Measurements from ENCODE around the gene GOLGA6L2. TPM values are rescaled to one million over a fixed set of nuclear protein-coding genes. Genes with fewer than 3 reads are reported as not detected.

Gene GOLGA6L2
- total RNA-seq, 4 donors from 2014 or later, result not detected

DNA sequence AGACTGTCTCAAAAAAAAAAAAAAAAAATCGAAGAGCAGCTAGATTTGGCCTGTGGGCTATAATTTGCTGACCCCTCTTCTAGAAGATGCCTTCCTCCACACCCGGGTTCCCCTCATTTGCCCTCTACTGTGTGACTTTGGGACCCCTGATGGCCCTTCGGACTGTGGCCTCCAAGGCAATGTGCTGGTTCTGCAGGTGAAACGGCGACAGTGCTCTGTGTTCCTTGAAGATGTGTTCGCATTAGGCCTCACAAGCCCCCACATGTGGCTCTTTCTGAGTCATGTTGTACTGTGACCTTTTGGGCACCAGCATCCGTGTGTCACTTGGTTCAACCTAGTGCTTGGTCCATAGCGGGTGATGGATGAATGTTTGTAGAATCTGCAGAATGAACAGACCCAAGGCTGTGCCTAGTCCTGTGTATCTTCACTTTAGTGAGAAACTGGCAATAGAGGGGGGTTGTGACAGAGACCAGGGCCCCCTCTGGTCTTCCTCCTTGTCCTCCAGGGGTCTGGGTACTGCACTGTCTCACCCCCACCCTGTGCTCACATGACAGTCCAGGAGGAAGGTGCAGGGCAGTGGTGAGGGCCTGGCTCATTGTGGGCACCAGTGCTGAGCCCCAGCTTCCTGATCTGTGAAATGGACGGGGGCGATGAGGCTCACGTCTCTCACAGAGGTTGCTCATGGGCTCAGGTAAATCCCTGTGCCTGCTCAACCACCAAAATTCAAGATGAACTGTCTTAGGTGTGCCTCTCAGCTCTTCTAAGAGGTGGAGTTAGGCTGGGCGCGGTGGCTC is 22.7 kb downstream of the GOLGA6L2 start:
- H3K9me3 ChIP-seq, result no peaks in the 10 kb centered on the region
- no peaks in the 10 kb centered on the region for H3K4me1 ChIP-seq
- H3K36me3 ChIP-seq, result no peaks in the 10 kb centered on the region
- no peak overlapping the region for H3K27ac ChIP-seq
- no peaks in the 10 kb centered on the region for H3K27me3 ChIP-seq
- no peak overlapping the region for H3K4me3 ChIP-seq
- TF ChIP-seq, protein P1, sequence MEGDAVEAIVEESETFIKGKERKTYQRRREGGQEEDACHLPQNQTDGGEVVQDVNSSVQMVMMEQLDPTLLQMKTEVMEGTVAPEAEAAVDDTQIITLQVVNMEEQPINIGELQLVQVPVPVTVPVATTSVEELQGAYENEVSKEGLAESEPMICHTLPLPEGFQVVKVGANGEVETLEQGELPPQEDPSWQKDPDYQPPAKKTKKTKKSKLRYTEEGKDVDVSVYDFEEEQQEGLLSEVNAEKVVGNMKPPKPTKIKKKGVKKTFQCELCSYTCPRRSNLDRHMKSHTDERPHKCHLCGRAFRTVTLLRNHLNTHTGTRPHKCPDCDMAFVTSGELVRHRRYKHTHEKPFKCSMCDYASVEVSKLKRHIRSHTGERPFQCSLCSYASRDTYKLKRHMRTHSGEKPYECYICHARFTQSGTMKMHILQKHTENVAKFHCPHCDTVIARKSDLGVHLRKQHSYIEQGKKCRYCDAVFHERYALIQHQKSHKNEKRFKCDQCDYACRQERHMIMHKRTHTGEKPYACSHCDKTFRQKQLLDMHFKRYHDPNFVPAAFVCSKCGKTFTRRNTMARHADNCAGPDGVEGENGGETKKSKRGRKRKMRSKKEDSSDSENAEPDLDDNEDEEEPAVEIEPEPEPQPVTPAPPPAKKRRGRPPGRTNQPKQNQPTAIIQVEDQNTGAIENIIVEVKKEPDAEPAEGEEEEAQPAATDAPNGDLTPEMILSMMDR (IDR thresholded peaks at IDR 0.05), result no peak
- no peak for TF ChIP-seq POLR2A (IDR thresholded peaks at IDR 0.05)
- DNase-seq, result no peak

DNA sequence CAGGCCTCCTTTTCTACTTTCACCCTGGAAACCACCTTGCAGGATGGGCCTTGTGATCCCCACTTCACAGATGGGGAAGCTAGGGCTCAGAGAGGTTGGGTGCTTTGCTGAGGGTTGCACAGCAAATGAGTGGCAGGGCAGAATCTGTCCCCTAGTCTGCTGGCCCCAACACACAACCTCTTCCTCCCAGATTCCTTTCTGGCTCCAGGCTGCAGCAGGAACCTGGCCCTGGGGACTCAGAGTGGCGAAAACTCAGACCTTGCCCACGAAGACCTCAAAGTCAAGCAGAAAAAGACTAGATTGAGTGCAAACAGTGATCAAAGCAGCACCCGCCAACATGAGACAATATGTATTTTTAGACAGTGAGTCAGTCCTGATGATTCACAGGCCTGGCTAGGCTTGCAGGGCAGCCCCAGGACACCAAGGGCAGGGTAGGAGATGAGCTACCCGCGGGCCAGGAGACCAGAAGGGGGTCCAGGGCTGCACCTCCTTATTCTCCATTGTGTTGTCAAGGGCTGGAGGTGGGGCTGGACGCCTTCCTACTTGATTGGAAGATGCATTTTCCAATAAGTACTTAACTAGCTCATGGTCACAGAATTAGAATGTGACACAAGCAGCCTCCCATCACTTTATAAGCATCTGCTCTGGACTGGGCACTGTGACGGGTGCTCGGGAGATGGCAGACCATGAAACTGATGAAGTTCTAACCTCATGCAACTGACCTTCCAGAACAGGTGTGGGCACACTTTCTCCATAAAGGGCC is 23.9 kb downstream of the GOLGA6L2 start:
- H3K27me3 ChIP-seq, result no peaks in the 10 kb centered on the region
- no peaks in the 10 kb centered on the region for H3K9me3 ChIP-seq
- H3K27ac ChIP-seq, result no peak overlapping the region
- TF ChIP-seq, protein P1 (IDR thresholded peaks at IDR 0.05), result no peak
- TF ChIP-seq POLR2A (IDR thresholded peaks at IDR 0.05), result no peak
- H3K4me3 ChIP-seq, result no peak overlapping the region
- peak in 1 of 3 donors; percentile 15 for DNase-seq
- no peaks in the 10 kb centered on the region for H3K36me3 ChIP-seq
- no peaks in the 10 kb centered on the region for H3K4me1 ChIP-seq

DNA sequence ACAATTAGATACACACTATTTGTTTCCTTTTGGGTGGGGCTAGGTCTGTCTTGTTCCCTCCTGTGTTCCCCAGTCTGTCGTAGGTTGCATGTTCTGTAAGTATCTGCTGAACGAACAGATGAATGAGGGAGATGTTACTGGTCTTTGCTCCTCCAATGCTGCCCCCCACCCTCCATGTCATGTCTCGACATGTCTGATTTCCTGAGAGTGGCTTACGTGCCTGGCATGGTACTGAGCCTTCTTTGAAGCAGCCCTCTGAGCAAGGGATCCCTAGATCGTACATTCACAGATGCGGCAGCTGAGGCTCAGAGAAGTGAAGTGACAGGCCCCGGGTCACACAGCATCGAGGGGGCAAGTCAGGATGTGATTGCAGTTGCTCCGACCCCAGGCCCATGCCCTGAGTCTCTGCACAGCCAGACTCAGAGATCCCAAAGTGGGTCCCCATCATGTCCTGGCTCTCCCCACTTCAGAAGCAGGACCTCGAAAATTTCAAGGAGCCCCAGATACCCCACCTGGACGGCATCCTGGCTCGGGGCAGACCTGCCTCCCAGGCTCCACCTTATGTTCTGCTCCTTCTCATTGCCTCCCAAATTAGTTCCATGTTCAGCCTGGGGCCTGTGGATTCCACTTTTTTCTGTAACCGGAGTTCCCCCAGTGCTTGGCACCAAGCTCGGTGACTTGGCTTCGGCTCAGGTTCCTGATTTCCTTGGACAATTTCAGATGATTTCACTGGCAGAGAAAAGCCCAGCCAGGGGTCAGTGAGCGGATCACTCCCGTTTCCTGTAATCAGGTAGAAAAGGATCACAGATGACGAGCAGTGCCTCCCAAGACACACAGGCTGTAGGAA is 24.7 kb downstream of the GOLGA6L2 start:
- H3K9me3 ChIP-seq, result no peaks in the 10 kb centered on the region
- peak in 1 of 3 donors; percentile 21 for DNase-seq
- H3K27ac ChIP-seq, result no peak overlapping the region
- no peaks in the 10 kb centered on the region for H3K36me3 ChIP-seq
- H3K27me3 ChIP-seq, result no peaks in the 10 kb centered on the region
- H3K4me1 ChIP-seq, result no peaks in the 10 kb centered on the region
- no peak overlapping the region for H3K4me3 ChIP-seq
- TF ChIP-seq, protein P1 (IDR thresholded peaks at IDR 0.05), result no peak
- no peak for TF ChIP-seq POLR2A (IDR thresholded peaks at IDR 0.05)

DNA sequence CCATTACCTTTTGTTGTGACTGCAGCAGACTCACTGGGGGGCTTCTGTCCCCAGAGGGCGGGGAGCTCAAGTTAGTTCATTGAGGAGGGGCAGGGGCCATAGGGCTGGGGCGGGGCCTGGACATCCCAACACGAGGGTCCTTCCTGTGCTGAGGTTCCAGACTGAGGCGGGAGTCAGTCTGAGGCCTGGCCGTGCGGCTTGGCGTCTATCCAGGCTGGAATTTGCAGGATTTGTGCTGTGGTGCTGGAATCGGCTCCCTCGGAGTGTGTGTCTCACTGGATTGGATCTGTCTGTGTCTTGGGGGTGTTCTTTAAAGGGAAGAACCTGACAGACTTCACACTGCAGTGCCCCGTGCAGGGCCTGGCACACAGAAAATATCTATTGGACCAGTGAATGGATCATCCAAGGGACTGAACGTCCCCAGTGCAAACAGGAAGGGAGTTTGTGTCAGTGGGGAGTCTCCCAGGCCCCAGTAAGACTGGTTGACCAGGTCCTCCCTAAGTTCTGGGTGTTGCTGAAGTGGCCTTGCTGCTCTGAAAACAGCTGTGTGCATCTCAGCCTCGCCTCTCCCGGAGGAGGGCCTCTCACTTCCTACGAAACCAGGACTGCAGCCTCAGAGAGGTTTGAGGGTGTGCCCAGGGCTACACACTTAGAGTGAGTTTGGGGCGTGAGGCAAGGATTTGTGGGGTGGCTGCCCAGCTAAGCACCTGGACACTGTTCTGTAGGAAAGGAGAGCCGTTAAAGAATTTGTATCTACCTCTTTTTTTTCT is 26.1 kb downstream of the GOLGA6L2 start:
- no peak overlapping the region for H3K27ac ChIP-seq
- peak in 1 of 3 donors; percentile 47 for DNase-seq
- H3K9me3 ChIP-seq, result no peaks in the 10 kb centered on the region
- no peak overlapping the region for H3K4me3 ChIP-seq
- H3K4me1 ChIP-seq, result no peaks in the 10 kb centered on the region
- H3K27me3 ChIP-seq, result no peaks in the 10 kb centered on the region
- TF ChIP-seq, protein P1 (IDR thresholded peaks at IDR 0.05), result no peak
- TF ChIP-seq POLR2A (IDR thresholded peaks at IDR 0.05), result no peak
- no peaks in the 10 kb centered on the region for H3K36me3 ChIP-seq
